HepG2 (cell line): ENCODE data around the gene PTPRCAP. TPM values are rescaled to one million over a fixed set of nuclear protein-coding genes. Genes with fewer than 3 reads are reported as not detected.

Experiments
- ATAC-seq: fragments of 200-7000 bp; cut with Tn5 transposase; 3 replicates; pipeline ENCODE4 v1.9.1; 2020; ENCODE audit warnings: mild to moderate bottlenecking, moderate library complexity
- BruUV-seq: library from RNA; stranded (reverse); fragments of 400-500 nt; replicated peaks from 2 replicates; lab custom pipeline; 2021; lab: Mats Ljungman, UMichigan
- CTCF ChIA-PET: fragments of 300-600 bp; formaldehyde crosslinking; extraction: SDS; loops from one replicate; lab custom pipeline; 2021; ENCODE audit warnings: low total read pairs, inconsistent platforms, low intra/inter-chr PET ratio; lab: Yijun Ruan, JAX
- POLR2A ChIA-PET: fragments of 350-600 bp; sonication (Branson Sonifier 250); formaldehyde crosslinking; loops from one replicate; lab custom pipeline; 2020; ENCODE audit warnings: antibody characterized with exemption, inconsistent platforms; lab: Yijun Ruan, JAX
- DNase-seq: peaks from one replicate; pipeline ENCODE4 v3.0.0-alpha.2; 2015; ENCODE audit warnings: low spot score
- FAIRE-seq: peaks from 3 replicates; lab custom pipeline; 2011; peaks lifted over from hg19 to GRCh38; lab: Jason Lieb, UNC
- H2AFZ ChIP-seq: one replicate; pipeline ENCODE4 v1.6.1; 2011; ENCODE audit warnings: low read length, inconsistent platforms
- H3K27ac ChIP-seq: fragments of 300-600 bp; 3 replicates; pipeline ENCODE4 v1.8.0; 2011; ENCODE audit warnings: mixed run types, mild to moderate bottlenecking, mixed read lengths, low read length, inconsistent platforms; ENCODE audit not compliant: insufficient read depth; ENCODE audit errors: extremely low read length
- H3K27me3 ChIP-seq, 2 experiments: fragments of 200-600 bp in 1 of 2; 2 replicates in 1 of 2; 3 replicates in 1 of 2; pipeline versions ENCODE4 v1.6.0 to v1.8.0; 2011; ENCODE audit warnings: low read length in 2 of 2, mild to moderate bottlenecking in 2 of 2, moderate library complexity in 2 of 2, inconsistent platforms in 1 of 2; ENCODE audit not compliant: insufficient read depth in 2 of 2, control insufficient read depth in 1 of 2
- H3K36me3 ChIP-seq, 2 experiments: fragments of 200-600 bp in 1 of 2; replicated peaks in 1 of 2; 2 replicates in 1 of 2; 3 replicates in 1 of 2; pipeline versions ENCODE4 v1.5.1 to v1.8.0; 2011; ENCODE audit warnings: low read length in 2 of 2, inconsistent platforms in 1 of 2; ENCODE audit not compliant: insufficient read depth in 2 of 2, control insufficient read depth in 1 of 2
- H3K4me1 ChIP-seq: 2 replicates; pipeline ENCODE4 v1.5.1; 2012; ENCODE audit warnings: low read length, inconsistent platforms; ENCODE audit not compliant: insufficient read depth
- H3K4me2 ChIP-seq: 2 replicates; pipeline ENCODE4 v1.6.0; 2011; ENCODE audit warnings: low read depth, low read length, inconsistent platforms
- H3K4me3 ChIP-seq, 3 experiments: fragments of 200-600 bp in 1 of 3; sonication (generic), shearing (Covaris generic) in 1 of 3; replicated peaks in 1 of 3; 2 replicates each; pipeline ENCODE4 v1.5.1; 2011 to 2016; ENCODE audit warnings: low read length in 3 of 3, inconsistent platforms in 2 of 3, low read depth in 2 of 3, mild to moderate bottlenecking in 2 of 3, control low read depth in 1 of 3, mixed read lengths in 1 of 3; ENCODE audit not compliant: insufficient read depth in 1 of 3
- H3K79me2 ChIP-seq: one replicate; pipeline ENCODE4 v1.6.1; 2011; ENCODE audit warnings: low read length, inconsistent platforms; ENCODE audit not compliant: insufficient read depth
- H3K9ac ChIP-seq: 2 replicates; pipeline ENCODE4 v1.6.0; 2011; ENCODE audit warnings: mild to moderate bottlenecking, low read depth, low read length, inconsistent platforms; ENCODE audit not compliant: insufficient read depth
- H3K9me3 ChIP-seq: 2 replicates; pipeline ENCODE4 v1.5.1; 2012; ENCODE audit warnings: mild to moderate bottlenecking, low read length
- H4K20me1 ChIP-seq: 2 replicates; pipeline ENCODE4 v1.6.0; 2011; ENCODE audit warnings: inconsistent platforms, mild to moderate bottlenecking, low read length, moderate library complexity; ENCODE audit not compliant: insufficient read depth
- AGO2 ChIP-seq: fragments of 200-400 bp; formaldehyde crosslinking; optimal IDR thresholded peaks from 2 replicates; pipeline ENCODE3; 2017; ENCODE audit warnings: mild to moderate bottlenecking, low read depth, low read length, moderate library complexity
- CERS6 ChIP-seq: sonication (generic); formaldehyde crosslinking; IDR thresholded peaks from 2 replicates; pipeline ENCODE4 v1.5.0; 2020; ENCODE audit warnings: missing genetic modification reagents
- DDIT3 ChIP-seq: sonication (generic); formaldehyde crosslinking; IDR thresholded peaks from 2 replicates; pipeline ENCODE4 v1.4.0; 2020; ENCODE audit warnings: mild to moderate bottlenecking, missing genetic modification reagents
- FOXJ3 ChIP-seq: sonication (generic); formaldehyde crosslinking; IDR thresholded peaks from 2 replicates; pipeline ENCODE4 v1.4.0; 2020; ENCODE audit warnings: missing genetic modification reagents, mild to moderate bottlenecking, borderline replicate concordance
- GATAD2A ChIP-seq: IDR thresholded peaks from 2 replicates; pipeline ENCODE4 v1.6.1; 2016
- HINFP ChIP-seq: sonication (generic); formaldehyde crosslinking; IDR thresholded peaks from 2 replicates; pipeline ENCODE4 v1.4.0; 2020; ENCODE audit warnings: low read depth, mild to moderate bottlenecking, missing genetic modification reagents
- MTERF4 ChIP-seq: sonication (generic); formaldehyde crosslinking; IDR thresholded peaks from 2 replicates; pipeline ENCODE4 v1.8.0; 2023; ENCODE audit warnings: mild to moderate bottlenecking, missing genetic modification reagents
- NONO ChIP-seq, 2 experiments: fragments of 450-650 bp in 1 of 2; sonication (generic) in 1 of 2; formaldehyde crosslinking in 1 of 2; IDR thresholded peaks in 1 of 2; conservative IDR thresholded peaks in 1 of 2; 2 replicates each; pipeline versions ENCODE4 v1.6.1 to v1.8.0; 2017 to 2022; ENCODE audit warnings: mild to moderate bottlenecking in 1 of 2, missing genetic modification reagents in 1 of 2, moderate library complexity in 1 of 2
- STAT5B ChIP-seq: sonication (generic); formaldehyde crosslinking; IDR thresholded peaks from 2 replicates; pipeline ENCODE4 v1.4.0; 2020; ENCODE audit warnings: missing genetic modification reagents
- ZFX ChIP-seq: sonication (generic); formaldehyde crosslinking; IDR thresholded peaks from 2 replicates; pipeline ENCODE4 v1.4.0; 2020; ENCODE audit warnings: mild to moderate bottlenecking, low read depth, missing genetic modification reagents, moderate library complexity
- ZIK1 ChIP-seq: sonication (generic); formaldehyde crosslinking; IDR thresholded peaks from 2 replicates; pipeline ENCODE4 v1.5.0; 2020; ENCODE audit warnings: mild to moderate bottlenecking, low read depth, missing genetic modification reagents, borderline replicate concordance
- ZMAT3 ChIP-seq: sonication (generic); formaldehyde crosslinking; conservative IDR thresholded peaks from 2 replicates; pipeline ENCODE4 v1.7.0; 2021; ENCODE audit warnings: missing genetic modification reagents
- ZNF207 ChIP-seq: fragments of 450-650 bp; IDR thresholded peaks from 2 replicates; pipeline ENCODE4 v1.6.1; 2016; ENCODE audit warnings: antibody characterized with exemption, borderline replicate concordance
- ZNF275 ChIP-seq: sonication (generic); formaldehyde crosslinking; IDR thresholded peaks from 2 replicates; pipeline ENCODE4 v1.8.0; 2022; ENCODE audit warnings: missing genetic modification reagents, mild to moderate bottlenecking, inconsistent platforms, borderline replicate concordance
- ZNF296 ChIP-seq: sonication (generic); formaldehyde crosslinking; conservative IDR thresholded peaks from 2 replicates; pipeline ENCODE4 v1.5.0; 2020; ENCODE audit warnings: mild to moderate bottlenecking, missing genetic modification reagents
- ZNF674 ChIP-seq: sonication (generic); formaldehyde crosslinking; IDR thresholded peaks from 2 replicates; pipeline ENCODE4 v1.5.0; 2020; ENCODE audit warnings: low read depth, mild to moderate bottlenecking, missing genetic modification reagents
- ZNF773 ChIP-seq: sonication (generic); formaldehyde crosslinking; IDR thresholded peaks from 2 replicates; pipeline ENCODE4 v1.4.0; 2020; ENCODE audit warnings: missing genetic modification reagents, borderline replicate concordance
- WGBS: methylation state at CpG from one replicate; pipeline ENCODE4 v1.1.6; 2017; ENCODE audit warnings: low lambda C conversion rate; 5-methylcytosine and 5-hydroxymethylcytosine counted together
- in situ Hi-C: cut with HindIII; loops from 2 replicates; pipeline ENCODE4 v1.10.0; 2017; ENCODE audit warnings: low pct_unique_long_range_greater_than_20kb; ENCODE audit not compliant: extremely low pct_ligation_motif_present
- intact Hi-C: fragments of 100-400 bp; cut with micrococcal nuclease; formaldehyde crosslinking; loops from one replicate; pipeline ENCODE4 v1.10.0; 2022; ENCODE audit not compliant: unreplicated experiment
- polyA plus RNA-seq, 8 experiments: library from polyadenylated mRNA; depleted of rRNA in 3 of 8; stranded (reverse) in 7 of 8; unstranded in 1 of 8; fragments of >200 nt; fragmentation: Illumina TruSeq in 4 of 8; extraction: Trizol in 4 of 8; gene quantifications; 2 replicates each; pipeline versions ENCODE4 v1.2.1 to v1.2.3, GENCODE V29; 2011 to 2016; ENCODE audit warnings: low read depth in 4 of 8, missing spikeins in 1 of 8, mixed read lengths in 1 of 8; ENCODE audit not compliant: insufficient read depth in 1 of 8
- total RNA-seq, 5 experiments: library from RNA; depleted of rRNA; stranded (reverse); fragments of >200 nt; fragmentation: Illumina TruSeq; extraction: Trizol; gene quantifications; 2 replicates each; pipeline ENCODE4 v1.2.3, GENCODE V29; 2016; ENCODE audit warnings: low read depth in 1 of 5

The PTPRCAP gene
- total and polyA plus RNA-seq, 2 of the 13 experiments (the other 11 are each of a cell fraction or from before 2014, with no cell fraction given) = 0.60 to 0.70 TPM

- TF ChIP-seq STAT5B = no peak
- TF ChIP-seq ZNF674 (CRISPR knock-in tag) = no peak
- TF ChIP-seq HINFP (CRISPR knock-in tag) = no peak
- TF ChIP-seq ZMAT3 (CRISPR knock-in tag) = no peak
- no peak for TF ChIP-seq ZIK1 (CRISPR knock-in tag)
- TF ChIP-seq MTERF4 (CRISPR knock-in tag) = no peak
- 0 out of 2 replicates have a peak, but pooled peaks have one; percentile 1 for TF ChIP-seq GATAD2A
- peak; percentile 45; the same call in 1 of the 2 replicates for TF ChIP-seq ZFX (CRISPR knock-in tag)
- peak; percentile 41 for TF ChIP-seq AGO2
Observed at GRCh38 chr11:67410369-67410831, 27.1 kb downstream of the PTPRCAP start (continued).

GRCh38 chr11:67409781-67410368, 27.6 kb downstream of the PTPRCAP start:
- BruUV-seq = no TSS peak
- Histone ChIP-seq H3K27ac (no peak overlapping the region), H3K79me2 (no peaks in the 10 kb centered on the region), H3K4me2 (peak overlapping the region; percentile 74), H3K4me3 (peak overlapping the region in 2 of 3 experiments; percentile 12 to 56; a peak in 2 of 6 replicates), H3K27me3 (peaks cover 4 to 39% of the 10 kb centered on the region in 2 experiments; a peak in 4 of 5 replicates), H3K36me3 (no peaks in the 10 kb centered on the region), H3K9ac (no peak overlapping the region; the same call in 1 of the 2 replicates), H2AFZ (no peak overlapping the region), H4K20me1 (no peaks in the 10 kb centered on the region), H3K9me3 (no peaks in the 10 kb centered on the region), H3K4me1 (peaks cover 58% of the 10 kb centered on the region)
- ChIA-PET CTCF (no interaction called here), POLR2A (no interaction called here)
- WGBS = 7% methylated on average over 5 of the region's 13 CpGs
- intact Hi-C loops (no loop called here), in situ Hi-C loops (no loop called here)
- peak; percentile 61 for DNase-seq
- FAIRE-seq = no peak
- peak; percentile 64 for ATAC-seq
- TF ChIP-seq CERS6 (CRISPR knock-in tag) (no peak), FOXJ3 (CRISPR knock-in tag) (no peak), ZNF275 (no peak), NONO (IDR thresholded peaks at IDR 0.05) (no peak), NONO (CRISPR knock-in tag; conservative IDR thresholded peaks at IDR 0.05) (no peak), DDIT3 (CRISPR knock-in tag) (no peak), ZNF207 (no peak), ZNF296 (CRISPR knock-in tag) (no peak), ZNF773 (CRISPR knock-in tag) (no peak)
